ENCODE results near the gene NDUFA5.
"Not testable (repeated sequence)": the region's sequence is repeated elsewhere in the genome, so short reads cannot be mapped to it uniquely, and the experiment has no call there.

The NDUFA5 gene

GRCh38 chr7:123557016-123557397, 611 bp downstream of the NDUFA5 start:
- H3K4me3 ChIP-seq (ENCODE audit: low read depth, low read length), result peak overlapping the region; percentile 80
- DNase-seq (ENCODE audit: low read depth), result peak; percentile 35
- no peak for TF ChIP-seq CTCF (IDR thresholded peaks at IDR 0.05; ENCODE audit: low read depth, low read length)
- no peak for TF ChIP-seq MYC (IDR thresholded peaks at IDR 0.05; ENCODE audit: low read depth, low read length)
- peak; percentile 26; the same call in 1 of the 2 replicates for TF ChIP-seq MAX (IDR thresholded peaks at IDR 0.05; ENCODE audit: low read depth, low read length)

- H3K4me3 ChIP-seq (ENCODE audit: low read depth, low read length), result no peak overlapping the region
- TF ChIP-seq POLR2A (IDR thresholded peaks at IDR 0.05; ENCODE audit: extremely low read depth, insufficient read length) (no peak), MAX (IDR thresholded peaks at IDR 0.05; ENCODE audit: low read depth, low read length) (no peak), CTCF (IDR thresholded peaks at IDR 0.05; ENCODE audit: low read depth, low read length) (no peak), MYC (IDR thresholded peaks at IDR 0.05; ENCODE audit: low read depth, low read length) (no peak)
- no peak for DNase-seq (ENCODE audit: low read depth)
Measured at GRCh38 chr7:123555484-123555883, 2.1 kb downstream of the NDUFA5 start.

GRCh38 chr7:123553159-123553558, 4.5 kb downstream of the NDUFA5 start:
- DNase-seq (ENCODE audit: low read depth), result no peak
- TF ChIP-seq POLR2A (IDR thresholded peaks at IDR 0.05; ENCODE audit: extremely low read depth, insufficient read length) (no peak), MAX (IDR thresholded peaks at IDR 0.05; ENCODE audit: low read depth, low read length) (no peak), MYC (IDR thresholded peaks at IDR 0.05; ENCODE audit: low read depth, low read length) (no peak), CTCF (IDR thresholded peaks at IDR 0.05; ENCODE audit: low read depth, low read length) (no peak)
- H3K4me3 ChIP-seq (ENCODE audit: low read depth, low read length), result no peak overlapping the region

- DNase-seq (ENCODE audit: low read depth), result no peak
- no peak for TF ChIP-seq MAX (IDR thresholded peaks at IDR 0.05; ENCODE audit: low read depth, low read length)
- TF ChIP-seq MYC (IDR thresholded peaks at IDR 0.05; ENCODE audit: low read depth, low read length), result no peak
- TF ChIP-seq CTCF (IDR thresholded peaks at IDR 0.05; ENCODE audit: low read depth, low read length), result no peak
- TF ChIP-seq POLR2A (IDR thresholded peaks at IDR 0.05; ENCODE audit: extremely low read depth, insufficient read length), result no peak
- H3K4me3 ChIP-seq (ENCODE audit: low read depth, low read length), result no peak overlapping the region
Measured at GRCh38 chr7:123552641-123553040, 5.0 kb downstream of the NDUFA5 start.

GRCh38 chr7:123552134-123552533, 5.5 kb downstream of the NDUFA5 start:
- not testable (repeated sequence) for H3K4me3 ChIP-seq (ENCODE audit: low read depth, low read length)

GRCh38 chr7:123548406-123548805, 9.2 kb downstream of the NDUFA5 start:
- H3K4me3 ChIP-seq (ENCODE audit: low read depth, low read length), result no peak overlapping the region
- no peak for DNase-seq (ENCODE audit: low read depth)
- TF ChIP-seq MYC (IDR thresholded peaks at IDR 0.05; ENCODE audit: low read depth, low read length) (no peak), CTCF (IDR thresholded peaks at IDR 0.05; ENCODE audit: low read depth, low read length) (no peak), POLR2A (IDR thresholded peaks at IDR 0.05; ENCODE audit: extremely low read depth, insufficient read length) (no peak), MAX (IDR thresholded peaks at IDR 0.05; ENCODE audit: low read depth, low read length) (no peak)

More at GRCh38 chr7:123552134-123552533, 5.5 kb downstream of the NDUFA5 start:
- DNase-seq (ENCODE audit: low read depth), result not testable (repeated sequence)

Data from NB4 (cell line).